ENCODE results near the gene SUSD4. TPM values are rescaled to one million over a fixed set of nuclear protein-coding genes. Genes with fewer than 3 reads are reported as not detected.

SUSD4 gene
- total RNA-seq, 1 donor from 2014 or later, result 42.2 TPM

- no peak for ATAC-seq
Observed at GRCh38 chr1:223227486-223228196, 136.3 kb downstream of the SUSD4 start.

- ATAC-seq, result no peak
Observed at GRCh38 chr1:223227031-223227430, 136.9 kb downstream of the SUSD4 start.

DNA sequence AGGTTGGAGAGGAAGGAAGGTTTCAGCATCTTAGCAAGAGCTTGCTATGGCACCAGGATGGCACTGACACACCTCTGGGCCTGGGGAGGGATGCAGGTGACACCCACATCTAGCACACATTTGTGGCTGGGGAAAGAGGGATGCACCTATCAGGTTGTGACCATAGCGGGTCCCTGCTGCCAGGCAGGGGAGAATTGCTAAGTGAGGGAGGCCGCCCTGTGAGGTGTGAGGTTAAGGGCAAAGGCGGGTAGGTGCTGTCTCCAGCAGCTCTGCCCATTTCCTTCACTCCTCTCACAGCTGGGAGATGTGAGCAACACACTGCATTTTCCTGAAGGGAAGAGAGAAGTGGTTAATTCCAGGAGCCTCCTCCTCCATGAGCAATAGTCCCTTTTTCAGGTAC lies 137.7 kb downstream of the SUSD4 start:
- no peak for ATAC-seq

DNA sequence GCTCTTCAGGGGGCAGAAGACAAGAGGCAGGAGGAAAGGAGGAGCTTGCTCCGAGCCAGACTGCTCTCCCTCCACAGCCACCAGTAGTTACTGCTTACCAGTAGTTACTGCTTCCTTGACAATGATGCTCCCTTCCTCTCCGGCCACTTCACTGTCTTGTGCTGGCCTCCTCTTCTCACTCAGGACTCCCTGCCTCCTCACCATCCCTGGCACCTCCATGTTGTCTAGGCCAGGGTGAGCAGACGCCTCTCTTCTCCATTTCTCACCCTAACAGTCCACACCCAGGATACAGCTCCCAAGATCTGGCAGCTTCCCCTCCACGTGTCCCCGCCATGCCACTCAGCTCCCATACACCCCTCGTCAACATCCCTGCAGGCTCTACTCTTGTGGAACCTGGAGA lies 138.5 kb downstream of the SUSD4 start:
- no peak for ATAC-seq

DNA sequence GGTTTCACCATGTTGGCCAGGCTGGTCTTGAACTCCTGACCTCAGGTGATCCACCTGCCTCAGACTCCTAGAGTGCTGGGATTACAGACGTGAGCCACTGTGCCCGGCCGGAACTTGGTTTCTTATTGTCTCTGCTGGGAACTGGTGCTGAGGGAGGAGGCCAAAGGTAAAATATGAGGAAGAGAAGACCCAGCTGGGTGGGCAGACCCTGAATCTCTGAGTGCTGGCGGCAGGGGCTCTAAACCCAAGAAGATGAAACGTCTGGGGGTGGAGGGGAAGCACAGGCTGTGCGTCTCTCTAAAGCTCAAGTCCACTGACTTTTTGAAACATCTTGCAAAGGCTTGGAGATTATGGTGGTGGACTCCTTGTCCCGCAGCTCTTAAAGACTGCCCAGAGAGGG lies 138.9 kb downstream of the SUSD4 start:
- no peak for ATAC-seq

DNA sequence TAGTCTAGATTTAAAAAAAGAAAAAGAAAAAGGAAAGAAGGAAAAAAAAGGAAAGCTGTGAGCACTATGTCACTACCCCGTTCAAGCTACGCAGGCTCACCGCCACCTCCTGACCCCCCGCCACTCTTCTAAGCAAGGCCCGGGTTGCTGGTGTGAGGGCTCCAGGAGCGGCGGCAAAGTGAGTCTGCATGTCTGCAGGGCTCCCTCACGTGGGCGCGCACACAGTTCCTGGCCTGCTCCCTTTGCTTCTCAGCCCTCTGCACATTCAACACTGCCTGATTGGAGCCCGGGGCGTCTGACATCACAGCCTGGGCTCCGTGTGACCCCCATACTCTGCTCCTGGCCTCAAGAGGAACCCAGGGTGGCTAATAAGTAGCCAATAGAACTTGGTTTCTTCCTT lies 139.5 kb downstream of the SUSD4 start:
- no peak for ATAC-seq

GRCh38 chr1:223223091-223223995 lies 140.6 kb downstream of the SUSD4 start:
- ATAC-seq, result no peak

GRCh38 chr1:223222377-223222776 lies 141.6 kb downstream of the SUSD4 start:
- ATAC-seq, result no peak

GRCh38 chr1:223221686-223222085 lies 142.3 kb downstream of the SUSD4 start:
- no peak for ATAC-seq

DNA sequence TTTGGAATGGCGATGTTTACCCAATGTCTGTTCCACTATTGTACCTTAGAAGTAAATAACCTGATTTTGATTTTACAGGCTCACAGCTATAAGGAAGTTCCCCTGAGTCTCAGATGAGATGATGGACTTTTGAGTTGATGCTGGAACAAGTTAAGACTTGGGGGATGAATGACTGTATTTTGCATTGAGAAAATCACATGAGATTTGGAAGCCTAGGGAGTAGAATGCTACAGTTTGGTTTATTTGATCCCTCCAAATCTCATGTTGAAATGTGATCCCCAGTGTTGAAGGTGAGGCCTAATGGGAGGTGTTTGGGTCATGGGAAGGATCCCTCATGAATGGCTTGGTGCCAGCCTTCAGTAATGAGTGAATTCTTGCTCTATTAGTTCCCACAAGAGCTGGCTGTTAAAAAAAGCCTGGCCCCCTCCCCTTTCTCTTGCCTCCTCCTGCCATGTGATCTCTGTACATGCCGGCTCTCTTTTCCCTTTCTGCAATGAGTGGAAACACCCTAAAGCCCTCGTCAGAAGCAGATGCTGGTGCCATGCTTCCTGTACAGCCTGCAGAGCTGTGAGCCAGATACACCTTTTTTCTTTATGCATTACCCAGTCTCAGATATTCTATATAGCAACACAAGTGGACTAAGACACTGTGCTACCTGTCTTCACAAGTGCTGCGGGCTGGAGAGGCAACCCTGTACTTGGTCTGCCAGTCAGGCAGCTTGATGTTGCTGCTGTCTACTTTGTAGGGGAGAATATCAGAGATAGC lies 143.9 kb downstream of the SUSD4 start:
- ATAC-seq, result peak; percentile 76

DNA sequence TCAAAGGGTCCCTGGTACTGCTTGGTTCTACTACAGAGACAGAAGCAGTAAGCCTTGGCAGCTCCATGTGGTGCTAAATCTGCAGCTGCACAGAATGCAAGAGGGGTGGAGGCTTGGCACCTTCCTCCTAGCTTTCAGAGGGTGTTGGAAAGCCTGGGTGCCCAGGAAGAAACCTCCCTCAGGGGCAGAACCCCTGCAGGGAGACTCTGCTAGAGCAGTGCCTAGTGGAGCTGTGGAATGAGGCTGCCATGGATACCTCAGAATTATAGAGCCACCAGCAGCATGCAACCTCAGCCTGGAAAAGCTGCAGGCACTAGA lies 144.7 kb downstream of the SUSD4 start:
- no peak for ATAC-seq

DNA sequence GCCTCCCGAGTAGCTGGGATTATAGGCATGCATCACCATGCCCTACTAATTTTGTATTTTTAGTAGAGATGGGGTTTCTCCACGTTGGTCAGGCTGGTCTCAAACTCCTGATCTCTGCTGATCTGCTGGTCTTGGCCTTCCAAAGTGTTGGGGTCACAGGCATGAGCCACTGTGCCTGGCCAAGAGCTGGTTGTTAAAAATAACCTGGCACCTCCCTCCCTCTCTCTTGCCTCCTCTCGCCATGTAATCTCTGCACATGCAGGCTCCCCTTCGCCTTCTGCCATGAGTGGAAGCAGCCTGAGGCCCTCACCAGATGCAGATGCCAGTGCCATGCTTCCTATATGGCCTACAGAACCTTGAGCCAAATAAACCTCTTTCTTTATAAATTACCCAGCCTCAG lies 146.2 kb downstream of the SUSD4 start:
- ATAC-seq, result no peak

DNA sequence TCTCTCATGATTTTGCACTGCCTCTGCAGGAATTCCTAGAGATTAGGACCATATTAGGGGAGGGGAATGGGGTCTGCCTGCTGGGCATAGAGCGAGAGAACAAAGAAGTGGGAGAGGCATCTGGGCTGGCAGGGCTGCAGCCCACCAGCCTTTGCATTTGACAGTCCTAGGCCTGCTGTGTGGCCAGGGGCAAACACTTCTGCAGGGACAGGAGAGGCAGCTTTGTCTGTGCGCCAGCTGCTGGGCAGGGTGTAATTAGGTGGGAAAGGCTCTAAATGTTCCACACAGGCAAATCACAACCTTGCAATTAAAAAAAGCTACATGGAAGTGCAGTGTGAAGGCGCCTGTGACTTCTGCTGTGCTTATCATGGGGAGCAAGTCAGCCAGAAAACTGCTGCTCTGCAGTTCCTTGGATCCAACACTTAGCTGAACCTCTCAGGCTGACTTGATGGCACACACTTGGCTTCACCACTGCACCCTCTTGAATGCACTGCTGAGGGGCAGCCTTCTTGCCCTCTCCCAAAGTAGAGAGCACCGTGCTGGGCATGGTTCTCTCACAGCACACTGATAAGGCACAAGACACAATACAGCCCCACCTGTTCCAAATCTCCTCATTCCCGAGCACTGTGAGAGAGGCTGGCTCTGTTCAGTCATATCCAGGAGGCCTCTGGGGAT lies 147.3 kb downstream of the SUSD4 start:
- no peak for ATAC-seq

DNA sequence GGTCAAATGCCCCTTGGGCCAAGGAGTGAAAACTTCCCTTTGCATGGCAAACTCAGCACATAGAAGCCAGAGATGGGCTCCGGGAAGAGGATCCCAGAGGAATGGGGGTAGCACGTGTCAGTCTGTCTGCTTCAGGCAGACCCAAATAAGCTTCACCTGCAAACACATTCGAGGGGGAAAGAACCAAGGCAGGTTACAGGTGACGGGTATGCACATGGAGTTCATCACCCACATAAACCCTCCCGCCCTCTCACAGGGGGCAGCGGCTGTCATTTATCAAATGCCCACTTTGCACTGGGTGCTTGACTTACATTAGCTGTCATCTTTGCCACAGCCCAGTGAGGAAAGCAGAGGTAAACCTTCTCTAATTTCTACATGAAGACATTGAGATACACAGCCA lies 147.9 kb downstream of the SUSD4 start:
- ATAC-seq, result no peak

DNA sequence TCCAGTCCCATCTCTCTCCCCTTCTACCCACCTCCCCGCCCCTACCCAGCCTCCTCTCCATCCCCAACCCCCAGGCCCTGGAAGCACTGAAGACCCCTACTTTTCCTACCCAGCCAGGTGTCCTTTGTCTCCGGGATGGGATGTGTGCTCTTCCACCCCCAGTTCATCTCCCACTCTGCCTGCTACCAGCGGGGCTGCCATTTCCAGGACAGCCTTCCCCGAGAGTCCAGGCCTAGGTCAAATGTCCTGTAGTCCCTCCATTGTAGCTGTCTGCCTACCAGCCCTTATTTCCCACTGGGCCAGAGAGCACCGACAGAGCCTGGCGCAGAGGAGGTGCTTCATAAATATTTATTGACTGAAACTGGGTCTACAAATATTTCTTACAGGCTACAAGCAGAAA lies 148.9 kb downstream of the SUSD4 start:
- ATAC-seq, result no peak

DNA sequence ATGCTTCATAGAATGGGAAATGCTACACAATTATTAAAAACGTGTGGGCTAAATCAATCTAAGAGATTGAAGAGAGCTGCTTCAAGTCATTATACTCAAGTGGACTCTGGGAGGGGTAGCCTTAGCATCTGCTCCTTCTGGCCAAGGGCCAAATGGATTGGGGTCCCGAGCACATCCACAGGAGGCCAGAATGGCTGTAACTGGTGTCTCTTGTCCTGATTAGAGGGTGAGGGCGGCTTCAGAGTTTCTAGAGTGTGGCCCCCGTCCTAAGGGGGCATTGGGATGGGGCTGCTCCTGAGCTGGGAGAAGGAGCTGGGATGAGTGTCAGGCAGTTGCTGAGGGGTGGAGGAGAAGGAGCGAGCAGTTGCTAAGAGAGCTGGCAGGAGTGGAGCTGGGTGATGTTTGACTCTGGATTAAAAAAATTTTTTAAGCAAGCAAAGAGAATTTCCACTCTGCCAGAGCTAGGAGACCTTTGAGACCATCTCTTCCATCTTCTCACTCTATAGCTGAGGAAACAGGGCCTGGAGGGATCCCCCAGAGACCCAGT lies 149.6 kb downstream of the SUSD4 start:
- no peak for ATAC-seq

DNA sequence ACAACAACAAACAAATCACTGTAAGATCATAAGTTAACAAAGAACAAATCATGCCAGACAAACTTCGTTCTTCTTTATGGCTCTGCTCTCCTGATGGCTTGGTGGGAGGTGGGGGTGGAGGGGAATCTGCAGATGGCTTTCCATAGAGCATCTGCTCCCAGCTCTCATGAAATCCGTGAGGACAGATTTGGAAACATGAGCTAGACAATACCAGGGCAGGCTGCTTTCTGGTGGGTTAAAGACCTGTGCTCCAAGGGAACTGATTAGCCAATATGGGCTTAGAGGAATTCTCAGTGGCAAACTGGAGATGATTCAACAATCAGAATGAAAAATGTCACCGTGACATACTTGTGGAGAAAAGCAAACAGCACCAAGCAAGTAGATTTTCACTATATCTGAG lies 151.5 kb downstream of the SUSD4 start:
- ATAC-seq, result no peak

- no peak for ATAC-seq
Observed at GRCh38 chr1:223211323-223211985, 152.5 kb downstream of the SUSD4 start.

DNA sequence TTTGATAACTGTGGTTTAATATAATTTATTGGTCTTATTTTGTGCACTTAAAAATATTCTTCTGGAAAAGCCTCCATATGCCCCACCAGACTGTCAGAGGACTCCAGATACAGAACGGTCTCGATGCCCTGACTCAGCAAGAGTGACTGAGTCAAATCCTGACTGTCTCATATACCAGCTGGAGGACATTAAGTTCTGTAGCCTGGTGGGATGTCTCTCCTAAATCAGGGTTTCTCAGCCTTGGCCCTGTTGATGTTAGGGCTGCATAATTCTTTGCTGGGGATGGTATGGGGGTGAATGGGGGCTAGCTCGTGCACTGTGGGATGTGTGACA lies 153.2 kb downstream of the SUSD4 start:
- ATAC-seq, result no peak

DNA sequence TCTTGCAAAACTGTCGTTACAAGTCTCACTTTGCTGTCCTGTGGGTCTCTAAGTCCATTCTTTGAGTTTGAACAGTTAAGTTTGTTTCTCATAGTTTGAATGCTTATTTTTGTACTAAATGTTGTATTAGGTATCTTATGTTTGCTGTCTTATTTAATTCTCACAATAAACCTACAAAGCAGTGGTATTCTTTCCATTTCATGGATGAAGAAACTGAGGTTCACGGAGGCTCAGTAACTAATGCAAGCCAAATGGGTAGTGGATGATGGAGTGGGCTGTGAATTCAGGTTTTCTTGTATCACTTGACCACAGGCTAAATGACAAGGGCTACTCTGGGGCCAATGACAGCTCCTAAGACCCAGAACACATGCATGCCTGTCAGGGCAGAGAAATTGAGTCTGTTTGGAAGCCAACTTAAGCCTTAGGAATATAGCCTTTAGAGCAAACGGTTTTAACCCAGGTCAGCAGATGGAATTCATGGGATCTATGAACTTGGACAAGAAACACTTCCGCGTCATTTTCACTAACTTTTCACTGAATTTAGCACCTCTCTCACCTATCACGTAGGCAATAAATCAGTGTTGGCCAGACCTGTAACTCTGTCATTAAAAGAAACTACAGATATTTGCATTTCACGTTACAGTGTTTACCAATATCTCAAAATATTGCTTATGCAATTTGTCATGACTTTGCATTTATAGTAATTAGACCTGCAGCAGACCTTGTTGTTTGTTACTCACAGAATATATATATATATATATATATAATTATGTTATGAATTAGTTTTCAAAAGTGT lies 153.8 kb downstream of the SUSD4 start:
- ATAC-seq, result no peak

DNA sequence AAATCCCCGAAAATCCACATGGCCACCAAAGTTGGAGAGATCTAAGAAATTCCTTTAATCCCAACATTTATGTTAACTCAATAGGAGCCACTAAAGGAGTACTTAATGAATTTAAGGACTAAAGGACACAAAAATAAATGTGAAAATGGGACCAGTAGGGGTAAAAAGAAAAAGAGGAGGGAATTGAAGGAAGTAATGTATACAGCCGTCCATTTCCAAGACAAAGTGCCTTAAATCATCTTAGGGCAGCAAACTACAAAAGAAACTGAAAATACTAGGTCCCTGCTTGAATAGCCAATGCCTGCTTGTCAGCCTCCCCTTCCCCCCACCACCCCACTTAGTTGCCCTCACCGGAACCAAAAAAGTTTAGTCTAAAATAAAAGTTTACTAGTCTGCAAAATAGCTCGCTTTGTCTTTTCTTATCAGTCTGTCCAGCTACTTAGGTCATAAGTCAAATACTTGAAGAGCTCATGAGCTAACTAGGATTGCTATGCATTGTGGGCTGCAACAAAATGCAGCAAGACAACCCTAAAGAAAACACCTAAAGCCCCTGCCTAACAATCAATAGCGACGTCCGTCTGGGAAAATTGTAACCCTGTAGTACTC lies 154.6 kb downstream of the SUSD4 start:
- ATAC-seq, result no peak

Data from esophagus mucosa (tissue), 1 donor.